MM.1S (cell line): ENCODE measurements around the gene PIK3R6.

Source experiments
- DNase-seq: peaks from one replicate; pipeline ENCODE4 v3.0.0-alpha.2; 2015
- H2AFZ ChIP-seq: fragments of 300-600 bp; sonication (generic); 2 replicates; pipeline ENCODE4 v1.6.0; 2016; ENCODE audit warnings: antibody characterized with exemption, low read length
- H3F3A ChIP-seq: fragments of 300-600 bp; sonication (generic); 2 replicates; pipeline ENCODE4 v1.6.1; 2016; ENCODE audit warnings: mild to moderate bottlenecking, antibody characterized with exemption, low read length, moderate library complexity, mixed read lengths; ENCODE audit not compliant: insufficient read depth
- H3K27ac ChIP-seq: fragments of 300-600 bp; sonication (generic); 2 replicates; pipeline ENCODE4 v1.5.1; 2016; ENCODE audit warnings: mild to moderate bottlenecking, low read length
- H3K27me3 ChIP-seq: fragments of 300-600 bp; sonication (generic); replicated peaks from 2 replicates; pipeline ENCODE4 v1.6.0; 2016; ENCODE audit warnings: low read length; ENCODE audit not compliant: insufficient read depth
- H3K36me3 ChIP-seq: fragments of 300-600 bp; sonication (generic); replicated peaks from 2 replicates; pipeline ENCODE4 v1.6.1; 2016; ENCODE audit warnings: mild to moderate bottlenecking, low read length, mixed read lengths; ENCODE audit not compliant: insufficient read depth
- H3K4me1 ChIP-seq: fragments of 300-600 bp; sonication (generic); 2 replicates; pipeline ENCODE4 v1.6.1; 2016; ENCODE audit warnings: low read length, mixed read lengths
- H3K4me2 ChIP-seq: fragments of 300-600 bp; sonication (generic); 2 replicates; pipeline ENCODE4 v1.6.0; 2016; ENCODE audit warnings: low read depth, low read length
- H3K4me3 ChIP-seq: fragments of 300-600 bp; sonication (generic); 2 replicates; pipeline ENCODE4 v1.5.1; 2016; ENCODE audit warnings: low read length, mixed read lengths
- H3K79me2 ChIP-seq: fragments of 300-600 bp; sonication (generic); 2 replicates; pipeline ENCODE4 v1.6.1; 2016; ENCODE audit warnings: mixed run types, low read length, mixed read lengths
- H3K9ac ChIP-seq: fragments of 300-600 bp; sonication (generic); 2 replicates; pipeline ENCODE4 v1.6.1; 2016; ENCODE audit warnings: low read length, mixed read lengths
- H3K9me2 ChIP-seq: fragments of 300-600 bp; sonication (generic); replicated peaks from 2 replicates; pipeline ENCODE4 v1.6.1; 2016; ENCODE audit warnings: mild to moderate bottlenecking, low read length, mixed read lengths; ENCODE audit not compliant: insufficient read depth
- H3K9me3 ChIP-seq: fragments of 300-600 bp; sonication (generic); replicated peaks from 2 replicates; pipeline ENCODE4 v1.6.1; 2016; ENCODE audit warnings: mild to moderate bottlenecking, low read length, mixed read lengths; ENCODE audit not compliant: insufficient read depth
- H4K20me1 ChIP-seq: fragments of 300-600 bp; sonication (generic); 2 replicates; pipeline ENCODE4 v1.6.1; 2016; ENCODE audit warnings: mild to moderate bottlenecking, low read length, moderate library complexity, mixed read lengths; ENCODE audit not compliant: insufficient read depth
- EZH2 ChIP-seq: fragments of 300-600 bp; sonication (generic); optimal IDR thresholded peaks from 2 replicates; pipeline ENCODE3; 2017; ENCODE audit warnings: low read depth, mild to moderate bottlenecking, antibody characterized with exemption, low read length, mixed read lengths
- EZH2phosphoT487 ChIP-seq: fragments of 300-600 bp; sonication (generic); IDR thresholded peaks from 2 replicates; pipeline ENCODE4 v1.6.1; 2018; ENCODE audit warnings: antibody characterized with exemption, low read length
- TF ChIP-seq, protein P1 (sequence below): fragments of 300-600 bp; sonication (generic); IDR thresholded peaks from 2 replicates; pipeline ENCODE4 v1.5.1; 2016; ENCODE audit warnings: antibody characterized with exemption, low read length, mixed read lengths

The PIK3R6 gene

GRCh38 chr17:8865385-8865784, 2.1 kb downstream of the PIK3R6 start:
- no peak overlapping the region for H3K4me2 ChIP-seq
- H4K20me1 ChIP-seq = no peaks in the 10 kb centered on the region
- H3K9me3 ChIP-seq = no peaks in the 10 kb centered on the region
- H3K4me1 ChIP-seq = no peaks in the 10 kb centered on the region
- H3K9me2 ChIP-seq = no peaks in the 10 kb centered on the region
- no peak for DNase-seq
- H3K36me3 ChIP-seq = no peaks in the 10 kb centered on the region
- no peak overlapping the region for H3K9ac ChIP-seq
- H2AFZ ChIP-seq = no peak overlapping the region
- no peaks in the 10 kb centered on the region for H3F3A ChIP-seq
- H3K4me3 ChIP-seq = no peak overlapping the region
- TF ChIP-seq, protein P1, sequence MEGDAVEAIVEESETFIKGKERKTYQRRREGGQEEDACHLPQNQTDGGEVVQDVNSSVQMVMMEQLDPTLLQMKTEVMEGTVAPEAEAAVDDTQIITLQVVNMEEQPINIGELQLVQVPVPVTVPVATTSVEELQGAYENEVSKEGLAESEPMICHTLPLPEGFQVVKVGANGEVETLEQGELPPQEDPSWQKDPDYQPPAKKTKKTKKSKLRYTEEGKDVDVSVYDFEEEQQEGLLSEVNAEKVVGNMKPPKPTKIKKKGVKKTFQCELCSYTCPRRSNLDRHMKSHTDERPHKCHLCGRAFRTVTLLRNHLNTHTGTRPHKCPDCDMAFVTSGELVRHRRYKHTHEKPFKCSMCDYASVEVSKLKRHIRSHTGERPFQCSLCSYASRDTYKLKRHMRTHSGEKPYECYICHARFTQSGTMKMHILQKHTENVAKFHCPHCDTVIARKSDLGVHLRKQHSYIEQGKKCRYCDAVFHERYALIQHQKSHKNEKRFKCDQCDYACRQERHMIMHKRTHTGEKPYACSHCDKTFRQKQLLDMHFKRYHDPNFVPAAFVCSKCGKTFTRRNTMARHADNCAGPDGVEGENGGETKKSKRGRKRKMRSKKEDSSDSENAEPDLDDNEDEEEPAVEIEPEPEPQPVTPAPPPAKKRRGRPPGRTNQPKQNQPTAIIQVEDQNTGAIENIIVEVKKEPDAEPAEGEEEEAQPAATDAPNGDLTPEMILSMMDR = no peak
- TF ChIP-seq EZH2 = no peak
- no peak for TF ChIP-seq EZH2phosphoT487
- H3K27me3 ChIP-seq = peaks cover 16% of the 10 kb centered on the region
- H3K27ac ChIP-seq = no peak overlapping the region
- no peaks in the 10 kb centered on the region for H3K79me2 ChIP-seq

- TF ChIP-seq EZH2phosphoT487 (no peak), EZH2 (no peak)
- TF ChIP-seq, protein P1 = no peak
- H3K27ac ChIP-seq = no peak overlapping the region
These were observed 5.0 kb downstream of the PIK3R6 start for GRCh38 chr17:8862213-8863056.

DNA sequence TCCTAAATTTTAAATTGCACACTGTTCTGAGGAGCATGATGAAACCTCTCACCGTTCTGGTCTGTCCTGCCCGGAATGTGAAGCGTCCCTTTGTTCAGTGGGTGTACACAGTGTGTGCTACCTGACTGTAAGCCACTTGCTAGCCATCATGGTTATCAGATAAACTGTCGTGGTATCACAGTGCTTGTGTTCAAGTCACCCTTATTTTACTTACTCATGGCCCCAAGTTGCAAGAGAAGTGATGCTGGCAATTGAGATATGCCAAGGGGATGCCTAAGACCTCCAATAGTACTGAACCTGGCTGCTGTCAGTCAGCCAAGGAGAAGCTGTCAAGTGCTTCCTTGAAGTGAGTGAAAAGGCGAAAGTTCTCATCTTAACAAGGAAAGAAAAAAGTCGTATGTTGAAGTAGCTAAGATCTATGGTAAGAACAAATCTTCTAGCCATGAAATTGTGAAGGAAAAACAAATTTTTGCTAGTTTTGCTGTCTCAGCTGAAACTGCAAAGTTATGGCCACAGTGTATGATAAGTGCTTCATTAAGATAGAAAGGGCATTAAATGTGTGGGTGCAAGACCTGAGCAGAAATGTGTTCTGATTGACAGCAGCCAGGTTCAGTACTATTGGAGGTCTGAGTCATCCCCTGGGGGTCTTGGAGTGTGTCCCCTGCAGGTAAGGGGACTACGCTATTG, 5.8 kb downstream of the PIK3R6 start:
- Histone ChIP-seq H3K4me2 (no peak overlapping the region), H3K4me3 (no peak overlapping the region), H3K79me2 (no peaks in the 10 kb centered on the region), H3K27me3 (no peaks in the 10 kb centered on the region), H3K27ac (no peak overlapping the region), H3K4me1 (peaks cover 7% of the 10 kb centered on the region; the same call in 1 of the 2 replicates), H3F3A (no peaks in the 10 kb centered on the region), H4K20me1 (no peaks in the 10 kb centered on the region), H3K9me2 (no peaks in the 10 kb centered on the region), H3K9me3 (no peaks in the 10 kb centered on the region), H3K9ac (no peak overlapping the region), H2AFZ (no peak overlapping the region), H3K36me3 (no peaks in the 10 kb centered on the region)
- DNase-seq = no peak
- TF ChIP-seq EZH2 (no peak), EZH2phosphoT487 (no peak)
- TF ChIP-seq, protein P1 = no peak

More at GRCh38 chr17:8862213-8863056, 5.0 kb downstream of the PIK3R6 start:
- Histone ChIP-seq H3K27me3 (no peaks in the 10 kb centered on the region), H2AFZ (no peak overlapping the region), H3F3A (no peaks in the 10 kb centered on the region), H3K9me2 (no peaks in the 10 kb centered on the region), H3K4me3 (no peak overlapping the region), H3K79me2 (no peaks in the 10 kb centered on the region), H3K9me3 (no peaks in the 10 kb centered on the region), H3K4me2 (no peak overlapping the region), H3K4me1 (peaks cover 5% of the 10 kb centered on the region; the same call in 1 of the 2 replicates), H3K36me3 (no peaks in the 10 kb centered on the region), H4K20me1 (no peaks in the 10 kb centered on the region), H3K9ac (no peak overlapping the region)
- DNase-seq = no peak
